GM12878 (cell line): ENCODE measurements around the gene ALKBH8. TPM values are rescaled to one million over a fixed set of nuclear protein-coding genes. Genes with fewer than 3 reads are reported as not detected.

Experiments
- ATAC-seq: fragments of 200-7000 bp; cut with Tn5 transposase; 3 replicates; pipeline ENCODE4 v1.9.1; 2020; ENCODE audit warnings: mild to moderate bottlenecking, moderate library complexity
- BruUV-seq: library from RNA; stranded (reverse); fragments of 400-500 nt; replicated peaks from 2 replicates; lab custom pipeline; 2021; lab: Mats Ljungman, UMichigan
- CTCF ChIA-PET: fragments of 300-600 bp; sonication (Branson Sonifier 250); formaldehyde crosslinking; extraction: SDS; loops from one replicate; lab custom pipeline; 2021; ENCODE audit warnings: inconsistent platforms; lab: Yijun Ruan, JAX
- POLR2A ChIA-PET: fragments of 350-600 bp; formaldehyde crosslinking; extraction: SDS; loops from one replicate; lab custom pipeline; 2021; ENCODE audit warnings: inconsistent platforms; lab: Charles Lee
- RAD21 ChIA-PET: fragments of 300-600 bp; sonication (Branson Sonifier 250); formaldehyde crosslinking; loops from one replicate; lab custom pipeline; 2023; ENCODE audit warnings: antibody characterized with exemption; ENCODE audit not compliant: unreplicated experiment; lab: Charles Lee
- SMC1A ChIA-PET: fragments of 300-600 bp; sonication (Branson Sonifier 250); formaldehyde crosslinking; loops from one replicate; lab custom pipeline; 2023; ENCODE audit not compliant: unreplicated experiment, uncharacterized antibody; lab: Charles Lee
- DNase-seq: peaks from one replicate; pipeline ENCODE4 v3.0.0-alpha.2; 2011; ENCODE audit warnings: low read depth, low spot score
- FAIRE-seq: peaks from 3 replicates; lab custom pipeline; 2011; peaks lifted over from hg19 to GRCh38; lab: Jason Lieb, UNC
- H2AFZ ChIP-seq: 2 replicates; pipeline ENCODE4 v1.6.0; 2011; ENCODE audit warnings: low read depth, low read length, control low read depth; ENCODE audit not compliant: control insufficient read depth
- H3K27ac ChIP-seq: 2 replicates; pipeline ENCODE4 v1.5.1; 2011; ENCODE audit warnings: control low read depth; ENCODE audit not compliant: control insufficient read depth, insufficient read depth
- H3K27me3 ChIP-seq, 2 experiments: replicated peaks in 1 of 2; 2 replicates each; pipeline versions ENCODE4 v1.6.0 to v1.6.1; 2011; ENCODE audit warnings: low read length in 1 of 2; ENCODE audit not compliant: control insufficient read depth in 2 of 2, insufficient read depth in 2 of 2
- H3K36me3 ChIP-seq, 2 experiments: 2 replicates each; pipeline ENCODE4 v1.5.1; 2011; ENCODE audit warnings: low read length in 1 of 2; ENCODE audit not compliant: control insufficient read depth in 2 of 2, insufficient read depth in 2 of 2
- H3K4me1 ChIP-seq: 2 replicates; pipeline ENCODE4 v1.6.1; 2011; ENCODE audit warnings: mild to moderate bottlenecking, low read length, moderate library complexity, mixed read lengths; ENCODE audit not compliant: control insufficient read depth, insufficient read depth
- H3K4me2 ChIP-seq: 2 replicates; pipeline ENCODE4 v1.6.0; 2011; ENCODE audit warnings: control low read depth; ENCODE audit not compliant: control insufficient read depth, insufficient read depth
- H3K4me3 ChIP-seq: fragments of 200-600 bp; sonication (generic); 2 replicates; pipeline ENCODE4 v1.5.1; 2016
- H3K79me2 ChIP-seq: 2 replicates; pipeline ENCODE4 v1.6.0; 2011; ENCODE audit warnings: low read length; ENCODE audit not compliant: control insufficient read depth, insufficient read depth
- H3K9ac ChIP-seq: 2 replicates; pipeline ENCODE4 v1.8.0; 2011; ENCODE audit warnings: low read length, control low read depth, mixed read lengths; ENCODE audit not compliant: control insufficient read depth, insufficient read depth
- H3K9me3 ChIP-seq: replicated peaks from 3 replicates; pipeline ENCODE4 v1.5.1; 2011; ENCODE audit warnings: mild to moderate bottlenecking, low read length; ENCODE audit not compliant: control insufficient read depth, insufficient read depth
- H4K20me1 ChIP-seq: 2 replicates; pipeline ENCODE4 v1.6.0; 2011; ENCODE audit not compliant: control insufficient read depth, insufficient read depth
- BCL11A ChIP-seq: IDR thresholded peaks from 2 replicates; pipeline ENCODE4 v1.6.1; 2011; ENCODE audit warnings: low read depth, low read length
- CBFB ChIP-seq: IDR thresholded peaks from 2 replicates; pipeline ENCODE4 v1.6.1; 2016; ENCODE audit warnings: antibody characterized with exemption, low read depth
- CTCF ChIP-seq, 3 experiments: IDR thresholded peaks in 2 of 3; conservative IDR thresholded peaks in 1 of 3; 2 replicates each; pipeline ENCODE4 v1.5.1; 2011; ENCODE audit warnings: low read depth in 3 of 3, low read length in 3 of 3, mild to moderate bottlenecking in 3 of 3, control low read depth in 2 of 3, moderate library complexity in 2 of 3, inconsistent platforms in 1 of 3, mixed read lengths in 1 of 3; ENCODE audit not compliant: control insufficient read depth in 2 of 3, insufficient read depth in 1 of 3; ENCODE audit errors: extremely low read depth in 1 of 3
- EGR1 ChIP-seq, 2 experiments: IDR thresholded peaks; 1 replicate in 1 of 2; 2 replicates in 1 of 2; pipeline ENCODE4 v1.6.1; 2011 to 2012; ENCODE audit warnings: low read depth in 2 of 2, low read length in 2 of 2, borderline replicate concordance in 1 of 2, mild to moderate bottlenecking in 1 of 2, moderate library complexity in 1 of 2
- JUNB ChIP-seq: IDR thresholded peaks from 2 replicates; pipeline ENCODE4 v1.6.1; 2016; ENCODE audit warnings: antibody characterized with exemption, mild to moderate bottlenecking
- KAT2A ChIP-seq: conservative IDR thresholded peaks from 2 replicates; pipeline ENCODE4 v1.6.1; 2011; ENCODE audit warnings: low read depth, low read length; ENCODE audit not compliant: control insufficient read depth
- MLLT1 ChIP-seq: fragments of 450-650 bp; IDR thresholded peaks from 2 replicates; pipeline ENCODE4 v1.6.1; 2016; ENCODE audit warnings: mild to moderate bottlenecking
- MYC ChIP-seq: IDR thresholded peaks from 2 replicates; pipeline ENCODE4 v1.6.1; 2011; ENCODE audit warnings: mild to moderate bottlenecking, low read length, moderate library complexity, inconsistent platforms; ENCODE audit not compliant: insufficient read depth, insufficient replicate concordance, insufficient read length, severe bottlenecking
- NFYA ChIP-seq: IDR thresholded peaks from 2 replicates; pipeline ENCODE4 v1.6.1; 2011; ENCODE audit warnings: low read depth, mild to moderate bottlenecking, low read length, improper control_type of control experiment, borderline replicate concordance
- NR2C1 ChIP-seq: fragments of 450-650 bp; IDR thresholded peaks from 2 replicates; pipeline ENCODE4 v1.6.1; 2017; ENCODE audit warnings: antibody characterized with exemption, mild to moderate bottlenecking, moderate library complexity
- NRF1 ChIP-seq: conservative IDR thresholded peaks from 2 replicates; pipeline ENCODE4 v1.6.1; 2011; ENCODE audit warnings: mild to moderate bottlenecking, low read depth, low read length, improper control_type of control experiment
- RELA ChIP-seq: fragments of 450-650 bp; IDR thresholded peaks from 2 replicates; pipeline ENCODE4 v1.8.0; 2014; ENCODE audit warnings: borderline replicate concordance; ENCODE audit not compliant: partially characterized antibody
- SIX5 ChIP-seq: IDR thresholded peaks from 2 replicates; pipeline ENCODE4 v1.6.1; 2011; ENCODE audit warnings: mild to moderate bottlenecking, low read depth, low read length, moderate library complexity; ENCODE audit not compliant: severe bottlenecking
- SMAD1 ChIP-seq: fragments of 450-650 bp; IDR thresholded peaks from 2 replicates; pipeline ENCODE4 v1.6.1; 2018; ENCODE audit warnings: mild to moderate bottlenecking, low read depth; ENCODE audit not compliant: partially characterized antibody
- SREBF1 ChIP-seq: IDR thresholded peaks from 2 replicates; pipeline ENCODE4 v1.6.1; 2012; ENCODE audit warnings: mild to moderate bottlenecking, low read length
- TCF12 ChIP-seq: IDR thresholded peaks from 2 replicates; pipeline ENCODE4 v1.6.1; 2011; ENCODE audit warnings: low read depth, mild to moderate bottlenecking, low read length
- ZBTB11 ChIP-seq: fragments of 450-650 bp; formaldehyde crosslinking; IDR thresholded peaks from 2 replicates; pipeline ENCODE4 v1.5.0; 2022; ENCODE audit warnings: mild to moderate bottlenecking, missing genetic modification characterization
- WGBS: methylation state at CpG from one replicate; pipeline ENCODE4 v1.1.6; 2016; ENCODE audit warnings: low lambda C conversion rate; ENCODE audit not compliant: insufficient replicate concordance, insufficient coverage; ENCODE audit errors: missing lambda C conversion rate; 5-methylcytosine and 5-hydroxymethylcytosine counted together
- in situ Hi-C: fragments of 300-500 bp; cut with MboI; formaldehyde crosslinking; loops from 9 replicates; pipeline ENCODE4 v1.14.3; 2018; ENCODE audit warnings: mixed read lengths
- intact Hi-C: fragments of 100-400 bp; cut with micrococcal nuclease; formaldehyde crosslinking; loops from one replicate; pipeline ENCODE4 v1.14.2; 2022; ENCODE audit not compliant: unreplicated experiment
- polyA plus RNA-seq, 11 experiments: library from polyadenylated mRNA; depleted of rRNA in 4 of 11; unstranded in 6 of 11; stranded (reverse) in 5 of 11; fragments of >200 nt; fragmentation: Nextera tagmentation in 4 of 11; fragmentation: Illumina TruSeq in 1 of 11; extraction: Ambion mirVana in 4 of 11; extraction: Trizol in 1 of 11; gene quantifications; 1 replicate in 1 of 11; 2 replicates in 10 of 11; pipeline versions ENCODE4 v1.2.1 to v1.2.3, GENCODE V29; 2011 to 2016; ENCODE audit warnings: inconsistent platforms in 2 of 11, missing spikeins in 2 of 11, low read depth in 1 of 11
- total RNA-seq, 4 experiments: library from RNA; depleted of rRNA in 3 of 4; stranded (reverse); fragments of >200 nt in 3 of 4; fragmentation: Illumina TruSeq in 1 of 4; extraction: Trizol in 1 of 4; gene quantifications; 2 replicates each; pipeline versions ENCODE4 v1.2.1 to v1.2.3, GENCODE V29; 2013 to 2021

Gene ALKBH8
- total and polyA plus RNA-seq, 10 of the 15 experiments (the other 5 are each of a cell fraction or from before 2014, with no cell fraction given), result 4.6 to 13.1 (median 9.5) TPM

GRCh38 chr11:107473792-107474191 lies 91.7 kb downstream of the ALKBH8 start:
- DNase-seq, result no peak
- Histone ChIP-seq H3K4me3 (no peak overlapping the region), H3K4me2 (no peak overlapping the region), H2AFZ (no peak overlapping the region), H3K79me2 (no peaks in the 10 kb centered on the region), H4K20me1 (no peaks in the 10 kb centered on the region), H3K4me1 (no peaks in the 10 kb centered on the region), H3K36me3 (no peaks in the 10 kb centered on the region)
- in situ Hi-C loops (no loop called here), intact Hi-C loops (no loop called here)
- POLR2A ChIA-PET, result no interaction called here
- RAD21 ChIA-PET, result no interaction called here
- ATAC-seq, result no peak
- SMC1A ChIA-PET, result no interaction called here
- TF ChIP-seq NRF1, result no peak
- TF ChIP-seq RELA, result no peak
- TF ChIP-seq SIX5, result no peak
- no peak for TF ChIP-seq CBFB
- TF ChIP-seq NR2C1, result no peak
- no peak for TF ChIP-seq EGR1 (IDR thresholded peaks at IDR 0.05; ENCODE audit: borderline replicate concordance in 1 of 2, low read depth in 2 of 2, low read length in 2 of 2)
- TF ChIP-seq MYC, result no peak
- no peak for TF ChIP-seq TCF12
- TF ChIP-seq BCL11A, result no peak
- no peak for TF ChIP-seq KAT2A
- TF ChIP-seq SMAD1, result no peak
- TF ChIP-seq ZBTB11 (CRISPR knock-in tag), result no peak
- TF ChIP-seq SREBF1, result no peak
- TF ChIP-seq JUNB, result no peak
- TF ChIP-seq MLLT1, result no peak
- no peak for TF ChIP-seq CTCF (IDR thresholded peaks at IDR 0.05 in 2 of 3, conservative IDR thresholded peaks at IDR 0.05 in 1 of 3; ENCODE audit: control insufficient read depth in 2 of 3, extremely low read depth in 1 of 3, insufficient read depth in 1 of 3, low read depth in 3 of 3, low read length in 3 of 3)
- no peak for TF ChIP-seq NFYA
- TF ChIP-seq, all 136 proteins: peak for 0
- H3K27me3 ChIP-seq, result no peaks in the 10 kb centered on the region; a peak in 1 of 4 replicates
- WGBS, result 74% methylated on average over 3 of the region's 3 CpGs
- no peaks in the 10 kb centered on the region for H3K9me3 ChIP-seq
- CTCF ChIA-PET, result interaction anchor here (0.6 kb wide), 1 partner anchor 10 kb away, joined by 3 read pairs; no protein-coding TSS in a partner anchor
- no peak overlapping the region for H3K27ac ChIP-seq
- no TSS peak for BruUV-seq
- no peak overlapping the region for H3K9ac ChIP-seq
- no peak for FAIRE-seq
